Panc1 (cell line): ENCODE measurements around the gene METTL26.

Experiments
- CTCF ChIP-seq: fragments of 450-650 bp; IDR thresholded peaks from 2 replicates; pipeline ENCODE4 v1.5.1; 2017; ENCODE audit warnings: mild to moderate bottlenecking
- POLR2AphosphoS5 ChIP-seq: IDR thresholded peaks from 2 replicates; pipeline ENCODE4 v1.6.1; 2012; ENCODE audit warnings: mild to moderate bottlenecking, low read depth, low read length, moderate library complexity
- REST ChIP-seq, 2 experiments: IDR thresholded peaks; 2 replicates each; pipeline ENCODE4 v1.6.1; 2011 to 2012; ENCODE audit warnings: low read depth in 2 of 2, control low read depth in 1 of 2, low read length in 1 of 2, mild to moderate bottlenecking in 1 of 2, moderate library complexity in 1 of 2; ENCODE audit not compliant: insufficient read depth in 1 of 2
- SIN3A ChIP-seq: IDR thresholded peaks from 2 replicates; pipeline ENCODE4 v1.6.1; 2012; ENCODE audit warnings: low read depth, mild to moderate bottlenecking, low read length, moderate library complexity, borderline replicate concordance; ENCODE audit not compliant: insufficient read depth
- TCF7L2 ChIP-seq: IDR thresholded peaks from 2 replicates; pipeline ENCODE4 v1.6.1; 2011; ENCODE audit warnings: mild to moderate bottlenecking, low read depth, low read length, inconsistent platforms

DNA sequence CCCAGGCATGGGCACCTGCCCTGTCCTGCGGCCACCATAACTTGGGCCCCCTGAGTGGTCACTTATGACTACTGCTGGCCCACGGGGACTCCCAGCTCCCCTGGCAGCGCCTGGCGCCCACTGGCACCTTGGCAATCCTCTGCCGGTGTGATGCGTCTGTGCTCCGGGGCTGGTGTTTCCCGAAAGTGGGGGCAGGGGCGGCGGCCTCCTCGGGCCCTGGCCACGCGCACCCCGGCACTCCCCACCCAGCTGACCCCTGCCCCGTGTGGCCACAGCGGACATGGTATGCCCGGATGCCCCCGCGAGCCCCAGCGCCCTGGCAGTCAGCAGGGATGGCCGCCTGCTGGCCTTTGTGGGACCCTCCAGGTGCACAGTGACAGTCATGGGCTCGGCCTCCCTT is 21.4 kb upstream of the METTL26 start:
- TF ChIP-seq CTCF, result no peak
- no peak for TF ChIP-seq POLR2AphosphoS5
- no peak for TF ChIP-seq REST (IDR thresholded peaks at IDR 0.05; ENCODE audit: insufficient read depth in 1 of 2, low read depth in 2 of 2, low read length in 1 of 2)
- TF ChIP-seq SIN3A, result no peak
- no peak for TF ChIP-seq TCF7L2
